SHP77 (cell line): ENCODE results near the gene ROBO1.
A peak's percentile ranks its signal among the peaks of the same experiment; 100 is the strongest.
"Not testable (repeated sequence)": the region's sequence is repeated elsewhere in the genome, so short reads cannot be mapped to it uniquely, and the experiment has no call there.

Source experiments
- DNase-seq, 2 experiments: peaks; one replicate each; lab custom pipeline; 2025; lab: John Stamatoyannopoulos, UW

ROBO1 gene

GRCh38 chr3:79767905-79768267, at the start of gene ROBO1:
Gene ROBO1 (minus strand): TSS chr3:79767998.
- peak; percentile 80 to 86 for DNase-seq

- DNase-seq, result no peak
Observed at GRCh38 chr3:79817224-79817623, 49.4 kb upstream of the ROBO1 start.

DNA sequence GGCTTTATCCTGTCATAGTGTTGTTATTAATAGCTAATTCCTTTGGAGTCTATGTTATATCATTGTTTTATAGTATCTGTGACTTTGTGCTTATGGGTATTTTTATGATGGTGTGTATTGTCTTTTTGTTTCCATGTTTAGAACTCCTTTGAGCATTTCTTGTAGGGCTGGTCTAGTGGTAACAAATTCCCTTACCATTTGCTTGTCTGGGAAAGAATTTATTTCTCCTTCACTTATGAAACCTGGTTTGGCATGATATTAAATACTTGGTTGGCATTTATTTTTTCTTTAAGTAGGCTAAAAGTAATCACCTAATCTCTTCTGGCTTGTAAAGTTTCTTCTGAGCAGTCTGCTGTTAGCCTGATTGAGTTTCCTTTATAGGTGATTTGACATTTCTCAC, 47.7 kb upstream of the ROBO1 start:
- no peak for DNase-seq

DNA sequence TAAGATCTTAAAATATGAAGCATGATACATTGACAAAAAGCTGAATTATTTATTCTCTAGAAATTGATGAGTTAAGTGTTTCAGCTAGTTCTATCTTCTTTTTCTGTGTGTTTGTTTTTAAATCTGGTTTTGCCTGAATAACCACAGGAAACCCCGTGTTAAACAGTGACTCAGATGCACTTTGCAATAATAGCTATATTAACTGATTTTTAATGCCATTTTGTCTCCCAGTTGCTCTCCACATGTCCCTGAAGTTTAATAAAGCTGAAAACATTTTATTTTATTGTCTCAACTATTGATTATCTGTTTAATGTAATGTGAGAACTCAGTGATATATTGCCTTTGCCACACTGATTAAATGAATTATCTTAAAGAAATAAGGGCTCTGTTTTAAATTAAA, 42.8 kb upstream of the ROBO1 start:
- DNase-seq, result no peak

GRCh38 chr3:79810092-79810491, 42.3 kb upstream of the ROBO1 start:
- no peak for DNase-seq

- no peak for DNase-seq
Observed at GRCh38 chr3:79809106-79809505, 41.3 kb upstream of the ROBO1 start.

DNA sequence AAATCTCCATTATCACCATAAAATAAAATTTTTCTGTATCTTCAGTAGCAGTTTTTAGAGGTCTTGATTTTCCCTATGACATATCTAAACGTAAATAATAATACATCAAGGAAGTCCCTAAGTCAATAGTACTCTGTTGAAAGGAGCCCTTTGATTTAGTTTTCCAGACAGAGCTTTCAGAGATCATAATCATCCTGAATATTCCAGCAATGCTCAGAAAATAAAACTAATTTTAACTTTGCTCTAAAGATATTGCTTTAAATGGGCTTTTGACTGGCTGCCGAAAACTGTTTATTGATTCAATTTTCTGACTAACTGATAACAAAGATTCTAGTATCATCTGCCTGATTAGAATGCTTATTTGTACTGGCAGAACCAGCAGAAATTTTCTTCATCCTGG, 40.7 kb upstream of the ROBO1 start:
- no peak for DNase-seq

DNA sequence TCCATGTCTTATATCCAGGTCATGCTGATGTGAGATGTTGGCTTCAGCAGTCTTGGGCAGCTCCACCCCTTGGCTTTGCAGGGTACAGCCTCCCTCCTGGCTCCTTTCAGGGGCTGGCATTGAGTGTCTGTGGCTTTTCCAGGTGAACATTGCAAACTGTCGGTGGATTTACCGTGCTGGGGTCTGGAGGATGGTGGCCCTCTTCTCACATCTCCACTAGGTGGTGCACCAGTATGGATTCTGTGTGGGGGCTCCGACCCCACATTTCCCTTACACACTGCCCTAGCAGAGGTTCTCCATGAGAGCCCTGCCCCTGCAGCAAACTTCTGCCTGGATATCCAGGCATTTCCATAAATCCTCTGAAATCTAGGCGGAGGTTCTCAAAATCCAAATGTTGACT, 22.4 kb upstream of the ROBO1 start:
- DNase-seq, result not testable (repeated sequence)

DNA sequence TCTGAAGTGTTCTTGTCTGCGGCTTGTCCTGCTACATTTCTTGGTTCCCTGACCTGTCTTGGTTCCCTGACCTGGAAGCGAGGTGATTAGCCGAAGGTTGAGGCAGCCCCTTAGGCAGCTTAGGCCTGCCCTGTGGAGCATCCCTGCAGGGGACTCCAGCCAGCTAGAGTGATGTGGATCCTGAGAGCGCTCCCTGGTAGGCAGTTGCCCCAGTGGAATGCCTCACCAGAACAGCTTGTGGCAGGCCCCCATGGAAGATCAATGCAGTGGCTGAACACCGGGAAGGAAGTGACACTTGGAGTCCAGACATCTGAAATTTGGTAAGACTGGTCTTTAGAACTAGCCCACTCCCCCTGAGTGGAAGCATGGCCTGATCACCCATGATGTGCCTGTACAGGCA, 5.5 kb upstream of the ROBO1 start:
- DNase-seq, result no peak

GRCh38 chr3:79769229-79769628, 1.4 kb upstream of the ROBO1 start:
- peak in 1 of 2 experiments; percentile 6 for DNase-seq

GRCh38 chr3:79767194-79767904, 449 bp downstream of the ROBO1 start:
- peak; percentile 36 to 46 for DNase-seq

DNA sequence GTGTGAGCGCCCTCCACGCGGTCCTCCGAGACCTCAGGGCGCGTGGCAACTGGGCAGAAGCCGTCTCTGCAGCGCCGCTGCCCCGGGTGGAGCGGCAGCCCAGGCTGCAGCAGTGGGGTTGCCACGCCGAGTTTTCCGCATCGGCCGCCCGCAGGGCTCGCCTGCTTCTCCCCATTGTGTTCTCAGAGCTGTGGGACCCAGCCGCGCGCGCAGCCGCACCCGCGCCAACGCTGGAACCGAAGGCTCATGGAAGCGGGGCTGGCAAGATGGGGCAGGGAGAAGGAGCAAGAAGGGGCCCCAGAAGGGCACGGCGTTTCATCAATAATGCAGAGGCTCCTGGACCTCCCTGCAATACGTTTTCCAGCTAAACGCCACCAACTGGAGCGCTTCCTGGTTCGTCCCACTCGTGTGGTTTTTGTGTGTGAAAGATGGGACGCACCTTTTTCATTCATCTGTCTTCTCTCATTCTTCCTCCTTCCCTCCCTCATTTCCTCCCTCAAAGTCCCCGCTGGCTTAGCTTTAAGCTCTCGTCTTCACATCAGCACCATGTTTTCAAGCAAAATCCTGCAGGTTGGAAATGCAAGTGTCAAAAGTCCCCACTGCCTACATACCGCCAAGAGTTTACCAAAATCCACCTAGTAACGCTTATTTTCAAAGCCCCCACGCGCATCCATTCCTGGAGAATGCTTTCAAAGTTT, 1.2 kb downstream of the ROBO1 start:
- DNase-seq, result peak in 1 of 2 experiments; percentile 35

- peak; percentile 12 to 24 for DNase-seq
Observed at GRCh38 chr3:79765911-79766310, 1.9 kb downstream of the ROBO1 start.

- no peak for DNase-seq
Observed at GRCh38 chr3:79761441-79761840, 6.4 kb downstream of the ROBO1 start.

- DNase-seq, result no peak
Observed at GRCh38 chr3:79751703-79752102, 16.1 kb downstream of the ROBO1 start.

DNA sequence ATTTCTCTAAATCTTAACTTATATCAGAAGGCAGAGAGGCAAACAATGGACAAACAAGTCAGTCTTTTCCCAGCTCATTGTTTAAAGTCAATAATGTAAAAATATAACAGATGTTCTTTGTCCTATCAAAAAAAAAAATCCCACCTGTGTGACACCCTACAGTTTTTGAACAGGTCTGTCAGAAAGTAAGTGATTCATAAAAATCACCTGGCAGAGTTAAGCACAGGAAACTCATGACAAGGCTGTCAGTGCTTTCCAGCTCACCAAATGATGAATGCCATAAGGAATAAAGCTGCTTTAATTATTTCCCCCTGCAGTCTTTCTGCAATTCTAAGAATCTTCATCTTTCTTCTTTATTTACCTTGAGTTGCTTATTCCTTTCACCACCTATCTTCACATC, 30.3 kb downstream of the ROBO1 start:
- DNase-seq, result no peak

GRCh38 chr3:79729096-79729495, 38.7 kb downstream of the ROBO1 start:
- peak; percentile 6 to 30 for DNase-seq

DNA sequence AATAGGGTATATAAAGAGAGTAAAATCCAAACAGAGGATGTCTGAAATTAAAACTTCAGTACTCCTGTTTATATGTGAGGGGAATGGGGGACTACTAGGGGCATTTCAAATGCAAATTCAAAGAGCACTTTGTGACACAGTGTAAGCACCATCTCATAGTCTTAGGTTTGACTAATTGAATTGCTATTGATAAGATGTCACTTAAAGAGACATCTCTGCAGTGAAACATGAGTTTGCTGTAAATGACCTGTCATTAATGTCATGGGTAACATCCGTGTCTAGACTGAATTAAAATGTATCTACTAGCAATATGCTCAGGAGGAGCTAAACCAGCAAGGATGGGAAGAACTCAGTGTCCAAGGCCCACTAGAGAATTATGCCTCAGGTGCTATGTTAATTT, 41.0 kb downstream of the ROBO1 start:
- DNase-seq, result no peak

GRCh38 chr3:79724206-79724605, 43.6 kb downstream of the ROBO1 start:
- peak; percentile 1 to 3 for DNase-seq

- no peak for DNase-seq
Observed at GRCh38 chr3:79690072-79690471, 77.7 kb downstream of the ROBO1 start.

- no peak for DNase-seq
Observed at GRCh38 chr3:79685108-79685507, 82.7 kb downstream of the ROBO1 start.

DNA sequence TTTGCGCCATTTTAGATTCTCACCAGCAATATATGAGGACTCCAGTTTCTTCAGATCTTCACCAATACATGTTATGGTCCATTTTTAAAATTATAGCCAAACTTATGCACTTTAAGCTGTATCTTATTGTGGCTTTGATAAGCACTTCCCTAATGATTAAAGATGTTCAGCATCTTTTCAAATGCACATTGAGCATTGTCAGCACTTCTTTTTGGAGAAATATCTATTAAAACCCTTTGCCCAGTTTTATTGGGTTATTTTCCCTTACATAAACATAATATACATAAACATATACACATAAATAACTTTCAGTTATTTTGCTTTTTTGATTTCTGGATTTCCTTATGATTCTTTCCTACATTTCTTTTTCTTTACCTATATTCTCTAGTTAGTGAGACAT, 83.8 kb downstream of the ROBO1 start:
- DNase-seq, result no peak

DNA sequence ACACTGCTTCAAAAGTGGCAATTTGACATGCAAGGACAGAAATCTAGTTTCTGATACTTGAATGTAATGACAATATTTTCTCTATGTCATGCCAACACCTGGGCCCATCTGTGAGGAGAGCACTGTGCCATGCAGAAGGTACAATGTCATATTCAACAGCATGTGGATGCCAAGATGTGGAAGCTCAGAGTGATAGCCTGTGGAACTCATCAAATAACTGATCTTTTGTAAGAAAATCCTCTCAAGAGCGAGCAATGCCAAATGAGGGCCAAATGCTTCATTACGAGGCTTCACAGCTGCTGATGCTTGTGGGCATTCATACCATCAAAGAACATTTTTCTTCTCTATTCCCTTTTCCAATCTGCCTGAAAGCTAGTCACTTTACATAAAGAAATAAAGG, 95.1 kb downstream of the ROBO1 start:
- DNase-seq, result no peak

- no peak for DNase-seq
Observed at GRCh38 chr3:79672075-79672474, 95.7 kb downstream of the ROBO1 start.
